CD4-positive, alpha-beta T cell treated with Interferon gamma for 1 hour (primary cell): ENCODE data around the gene FMOD.
A peak's percentile ranks its signal among the peaks of the same experiment; 100 is the strongest.

Source experiments
- DNase-seq: peaks from one replicate; pipeline ENCODE4 v3.0.0-alpha.2; 2020

FMOD gene

DNA sequence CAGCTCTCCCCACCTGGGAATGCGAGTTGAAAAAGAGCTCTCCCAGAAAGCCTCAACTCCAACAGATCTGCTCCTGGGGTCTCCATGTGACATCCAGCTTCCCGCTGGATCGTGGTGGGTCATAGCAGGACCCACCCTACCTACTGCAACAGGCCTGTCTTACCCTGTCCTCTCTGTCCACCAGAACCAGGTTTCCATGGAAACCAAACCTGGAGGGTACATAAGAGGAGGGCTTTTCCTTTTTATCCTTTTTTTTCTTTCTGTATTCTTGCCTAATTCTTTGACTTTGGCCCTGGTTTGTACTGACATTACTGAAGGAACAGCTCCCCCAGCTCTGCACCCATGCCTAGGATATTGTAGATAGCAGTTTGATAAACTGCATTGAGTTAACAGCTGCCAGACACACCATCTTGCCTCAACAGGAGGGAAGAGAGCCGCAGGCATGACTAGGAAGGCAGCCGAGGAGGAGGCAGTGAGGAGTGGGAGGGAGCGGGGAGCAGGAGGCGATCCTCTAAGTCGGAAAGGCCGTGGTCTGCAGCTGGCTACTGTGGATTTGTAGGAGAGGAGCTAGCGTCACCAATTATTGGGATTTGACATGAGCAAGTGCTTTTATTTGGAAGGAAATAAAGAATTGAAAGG, 9.7 kb upstream of the FMOD start:
- DNase-seq = no peak

DNA sequence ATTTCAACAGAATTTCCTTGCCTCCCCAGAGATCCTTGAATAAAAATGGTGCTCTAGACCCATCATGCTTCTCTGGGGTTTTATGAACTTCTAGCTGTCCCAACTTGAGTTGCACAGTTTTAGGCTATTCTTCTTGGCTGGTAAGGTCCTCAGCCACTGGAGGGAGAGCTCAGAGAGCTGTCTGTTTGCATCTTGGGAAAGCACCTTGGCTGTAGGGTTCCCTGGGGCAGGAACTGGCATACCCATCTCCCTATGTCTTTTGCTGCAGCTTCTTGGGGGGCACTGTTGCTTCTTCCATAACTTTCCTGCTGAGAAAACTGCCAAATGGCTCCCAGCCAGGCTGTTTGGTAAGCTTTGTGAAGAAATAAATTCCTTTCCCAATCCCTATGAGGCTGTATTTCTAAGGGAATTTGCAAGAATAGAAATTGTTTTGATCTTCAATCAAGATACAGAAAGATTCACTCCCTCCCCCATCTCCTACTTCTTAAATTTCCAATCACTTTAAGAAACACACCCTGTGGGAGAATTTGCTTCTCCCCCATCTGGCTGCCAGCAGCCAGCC, 8.2 kb upstream of the FMOD start:
- DNase-seq = no peak

- DNase-seq = no peak
Observed at GRCh38 chr1:203354246-203354645, 3.3 kb upstream of the FMOD start.

DNA sequence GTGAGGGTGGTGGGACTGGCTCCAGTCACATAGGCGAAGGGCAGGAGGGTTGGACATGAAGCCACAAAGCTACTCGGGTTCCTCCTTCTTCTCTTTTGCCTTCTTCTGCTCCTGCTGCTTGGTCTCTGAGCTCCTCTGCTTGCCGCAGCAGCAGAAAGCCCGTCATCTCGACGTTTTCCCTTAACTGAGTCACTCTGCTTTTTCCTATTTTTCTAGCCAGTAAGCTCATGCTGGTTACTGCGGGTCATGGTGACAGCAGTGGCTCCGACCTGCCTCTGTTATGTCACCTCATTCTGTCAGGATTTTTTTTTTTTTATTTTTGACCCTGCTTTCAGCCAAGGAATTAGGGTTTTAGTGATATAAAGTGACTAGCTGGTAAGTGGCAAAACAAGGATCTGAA, 2.6 kb upstream of the FMOD start:
- no peak for DNase-seq

DNA sequence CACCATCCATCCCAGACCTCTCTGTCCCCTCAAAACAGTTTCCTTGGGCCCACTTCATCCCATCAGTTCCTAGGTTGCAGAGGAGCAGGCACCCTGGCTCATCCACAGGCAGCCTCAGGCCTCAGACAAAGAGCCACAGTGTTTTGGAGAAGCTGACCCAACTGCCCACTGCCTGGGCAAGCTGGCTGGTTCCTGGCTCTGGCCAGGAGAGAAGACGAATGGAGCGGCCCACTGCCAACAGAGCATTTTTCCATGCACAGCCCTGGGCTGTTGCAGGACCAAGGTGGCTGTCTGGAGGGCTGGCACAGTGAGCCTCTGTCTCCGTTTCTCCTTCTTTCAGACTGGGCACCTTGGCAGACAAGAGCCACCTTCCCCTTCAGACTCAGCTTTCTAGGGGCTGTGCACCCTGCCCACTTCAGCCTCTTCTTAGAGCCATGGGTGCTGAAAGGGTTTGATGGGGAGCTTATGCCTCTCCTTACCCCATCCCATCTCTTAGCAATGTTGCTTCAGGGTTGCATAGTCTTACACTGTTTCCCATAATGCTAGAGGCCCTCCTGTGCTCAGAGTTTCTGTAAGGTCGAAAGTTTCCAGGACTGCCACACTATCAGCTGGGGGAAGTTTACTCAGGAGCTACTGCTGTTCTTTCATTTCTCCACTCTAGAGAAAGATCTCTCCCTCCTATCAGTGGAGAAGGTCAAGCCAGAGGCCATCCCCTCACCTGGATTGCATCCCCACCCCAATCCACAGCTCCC, 973 bp downstream of the FMOD start:
- no peak for DNase-seq

GRCh38 chr1:203349166-203349565, 1.8 kb downstream of the FMOD start:
- no peak for DNase-seq

GRCh38 chr1:203346769-203347102, 4.2 kb downstream of the FMOD start:
- no peak for DNase-seq

DNA sequence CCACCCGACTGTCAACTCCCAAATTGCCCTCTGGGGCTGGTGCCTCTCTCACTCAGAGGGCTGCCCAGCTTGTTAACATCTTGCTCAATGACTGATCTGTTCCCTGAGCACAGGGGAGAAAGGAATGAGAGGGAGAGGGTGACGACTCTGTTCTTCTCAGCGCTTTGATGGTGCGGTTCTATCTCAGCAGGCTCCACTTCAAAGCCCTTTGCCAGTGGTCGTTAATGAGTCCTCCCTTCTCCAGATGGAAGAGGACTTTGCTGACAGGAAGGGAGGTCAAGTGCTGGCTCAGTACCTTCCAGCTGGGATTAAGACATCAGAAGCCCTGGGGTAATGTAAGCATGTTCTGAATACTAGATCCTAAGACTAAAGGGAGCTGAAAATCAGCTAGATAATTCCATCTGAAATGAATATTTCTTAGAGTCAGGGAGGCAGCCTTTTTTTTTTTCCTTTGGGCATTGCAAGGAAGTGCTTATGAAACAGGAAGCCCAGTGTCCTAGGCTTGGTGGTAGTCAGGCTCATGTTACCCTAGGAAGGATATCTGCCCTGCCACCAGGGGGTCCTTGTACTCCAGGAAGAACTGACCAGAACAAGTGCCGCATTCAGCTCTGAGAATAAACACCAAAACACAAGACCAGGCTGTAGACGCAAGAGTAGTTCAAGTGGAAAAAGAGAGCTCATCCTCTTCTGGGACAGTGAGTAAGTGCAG, 4.7 kb downstream of the FMOD start:
- no peak for DNase-seq

GRCh38 chr1:203343956-203344754, 6.8 kb downstream of the FMOD start:
- no peak for DNase-seq

- peak; percentile 33 for DNase-seq
Observed at GRCh38 chr1:203342192-203342940, 8.6 kb downstream of the FMOD start.

- DNase-seq = peak; percentile 61
Observed at GRCh38 chr1:203340112-203340790, 10.7 kb downstream of the FMOD start.

DNA sequence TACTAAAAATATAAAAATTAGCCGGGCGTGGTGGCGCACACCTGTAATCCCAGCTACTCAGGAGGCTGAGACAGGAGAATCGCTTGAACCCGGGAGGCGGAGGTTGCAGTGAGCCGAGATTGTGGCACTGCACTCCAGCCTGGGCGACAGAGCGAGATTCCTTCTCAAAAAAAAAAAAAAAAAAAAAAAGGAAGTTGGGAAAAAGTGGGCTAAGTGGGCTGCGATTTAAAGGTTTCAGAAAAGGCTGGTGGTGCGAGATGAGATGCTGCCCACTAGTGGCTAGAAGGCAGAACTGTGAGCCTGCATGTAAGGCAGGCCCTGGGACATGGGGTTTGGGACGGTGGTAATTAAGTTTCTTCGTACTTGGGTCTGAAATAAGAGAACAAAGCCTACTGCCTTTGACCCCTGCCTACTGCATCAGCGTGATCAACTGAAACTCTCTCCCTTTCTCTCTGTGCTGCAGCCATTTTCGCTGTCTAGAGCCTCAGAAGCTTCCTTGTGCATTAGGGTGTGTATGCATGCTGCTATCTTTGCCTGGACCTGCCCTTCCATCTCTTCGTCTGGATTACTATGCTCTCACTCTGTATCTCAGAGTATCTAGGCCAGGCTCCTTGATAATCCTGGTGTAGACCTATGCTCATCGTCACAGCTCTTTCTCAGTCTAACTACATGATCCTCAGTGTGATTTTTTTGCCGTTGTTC, 12.4 kb downstream of the FMOD start:
- DNase-seq = peak; percentile 69

GRCh38 chr1:203336097-203336496, 14.8 kb downstream of the FMOD start:
- no peak for DNase-seq

GRCh38 chr1:203335503-203335902, 15.4 kb downstream of the FMOD start:
- no peak for DNase-seq

- no peak for DNase-seq
Observed at GRCh38 chr1:203331224-203331623, 19.7 kb downstream of the FMOD start.

GRCh38 chr1:203328714-203329122, 22.2 kb downstream of the FMOD start:
- no peak for DNase-seq

DNA sequence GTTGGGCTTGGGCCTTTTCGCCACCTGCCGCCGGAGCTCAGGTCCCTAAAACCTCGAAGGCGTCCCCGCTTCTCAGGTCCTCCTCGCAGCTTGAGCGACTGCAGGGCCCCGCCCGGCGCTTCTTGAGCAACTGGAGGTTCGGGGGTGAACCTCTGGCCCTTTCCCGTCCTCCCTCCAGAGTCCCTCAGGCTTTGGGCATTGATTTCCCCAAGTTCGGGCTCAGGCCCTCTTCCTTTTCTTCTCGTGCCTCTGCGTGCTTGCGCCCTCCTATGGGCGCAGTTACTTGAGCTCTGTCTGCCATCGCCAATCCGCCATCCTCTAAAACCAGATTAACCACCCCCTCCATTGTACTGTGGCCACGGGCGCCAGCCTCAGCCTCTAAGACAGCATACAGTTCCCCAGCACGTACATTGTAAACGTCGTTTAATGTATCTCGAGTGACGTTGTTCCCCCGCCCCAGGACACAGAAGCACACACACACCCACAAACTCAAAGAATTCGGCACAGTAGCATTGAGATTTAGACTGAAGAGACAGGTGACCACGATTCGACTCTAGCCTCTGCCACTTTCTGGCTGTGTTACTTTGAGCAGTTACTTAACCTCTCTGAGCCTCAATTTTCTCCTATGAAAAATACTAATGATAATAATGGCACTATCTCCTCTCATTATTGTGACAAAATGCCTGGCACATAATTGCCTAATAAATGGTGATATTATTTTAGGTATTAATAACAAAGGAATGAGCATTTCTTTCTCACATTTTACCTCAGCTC, 23.1 kb downstream of the FMOD start:
- peak; percentile 83 for DNase-seq

DNA sequence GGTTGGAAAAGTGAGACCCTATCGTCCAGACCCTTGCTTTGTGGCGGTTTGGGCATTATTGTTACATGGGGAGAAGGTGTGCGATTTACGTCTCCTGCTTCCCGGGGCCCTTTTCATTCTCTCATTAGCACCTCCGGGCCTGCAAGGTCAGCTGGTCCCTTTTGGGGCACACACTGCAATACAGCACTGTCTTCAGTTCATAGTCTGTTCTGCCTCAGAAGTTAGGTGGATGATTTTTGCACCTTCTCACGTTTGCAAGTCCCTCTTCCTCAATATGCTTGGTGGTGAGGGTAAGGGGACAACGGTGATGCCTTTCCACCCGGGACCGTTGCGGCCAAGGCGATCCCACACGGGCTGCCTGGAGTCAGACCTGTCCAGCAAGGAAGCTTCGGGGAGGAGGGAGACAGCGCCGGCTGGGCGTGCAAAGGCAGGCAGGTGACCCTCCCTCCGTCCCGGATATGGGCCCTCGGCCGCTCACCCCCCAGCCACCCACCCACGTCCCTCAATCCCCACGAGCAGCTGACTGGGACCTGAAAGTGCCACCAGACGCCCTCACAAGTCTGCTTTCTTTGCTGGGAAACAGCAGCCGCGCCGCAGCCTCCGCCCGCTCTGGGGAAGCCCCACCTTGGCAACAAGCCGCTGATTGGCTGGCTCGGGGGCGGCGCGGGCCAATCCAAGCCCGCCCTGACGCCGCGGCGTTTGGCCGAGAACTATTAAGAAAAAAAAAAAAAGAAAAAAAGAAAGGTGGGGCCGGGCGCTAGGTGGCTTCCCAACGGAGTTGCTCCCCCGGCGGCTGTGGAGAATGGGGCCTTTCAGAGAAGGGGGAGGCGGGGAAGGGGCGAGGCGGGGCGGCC, 23.9 kb downstream of the FMOD start:
- peak; percentile 94 for DNase-seq

GRCh38 chr1:203325418-203326091, 25.4 kb downstream of the FMOD start:
- DNase-seq = peak; percentile 53
